Stimulated activated CD8-positive, alpha-beta memory T cell treated with anti-CD3 and anti-CD28 coated beads, Interleukin-15, amount 100 ng/mL, for 1 hour (primary cell): ENCODE data around the gene ZBTB24.
"Not testable (repeated sequence)": the region's sequence is repeated elsewhere in the genome, so short reads cannot be mapped to it uniquely, and the experiment has no call there.

Experiments
- DNase-seq: peaks from one replicate; pipeline ENCODE4 v3.0.0-alpha.2; 2020; ENCODE audit warnings: low read depth

ZBTB24 gene

DNA sequence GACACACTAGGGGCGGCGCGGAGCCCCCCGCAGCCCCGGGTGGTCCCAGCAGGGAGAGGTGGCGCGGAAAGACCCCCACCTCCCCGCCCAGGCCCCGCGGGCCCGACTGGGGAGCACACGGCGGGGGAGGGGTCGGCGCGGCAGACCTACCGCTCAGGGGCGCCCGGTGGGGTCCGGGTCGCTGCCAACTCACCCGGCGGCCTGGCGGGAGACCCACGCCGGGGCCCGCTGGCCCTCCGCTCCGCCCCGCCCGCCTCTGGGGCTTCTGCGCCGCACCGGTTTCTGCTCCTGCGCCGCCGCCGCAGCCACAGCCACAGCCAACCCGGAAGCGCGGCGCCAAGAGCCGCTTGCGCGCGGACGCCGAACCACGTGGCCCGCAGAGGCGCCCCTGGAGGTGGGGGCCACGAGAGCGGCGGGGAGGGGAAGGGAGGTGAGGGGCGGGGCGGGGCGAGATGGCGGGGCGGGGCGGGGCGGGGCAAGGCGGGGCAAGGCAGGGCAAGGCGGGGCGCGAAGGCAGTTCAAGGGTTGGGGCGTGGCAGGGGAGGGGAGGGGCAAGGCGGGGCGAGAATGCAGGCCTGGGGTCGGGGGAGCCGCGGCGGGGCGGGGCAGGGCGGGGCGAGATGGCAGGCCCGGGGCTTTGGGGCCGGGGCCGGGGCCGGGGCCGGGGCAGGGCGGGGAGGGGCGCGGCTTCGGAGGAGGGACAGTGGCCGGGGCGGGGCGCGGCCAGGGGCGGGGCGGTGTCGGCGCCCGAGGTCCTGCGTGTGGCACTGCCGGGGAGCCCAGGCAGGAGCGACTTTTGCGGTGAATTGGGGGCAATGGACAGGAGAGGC lies at the start of gene ZBTB24:
Gene ZBTB24 (minus strand): TSS at position 315 of the 830 bp plus-strand sequence. CDS start 1,193 bp downstream, outside the sequence.
- peak; percentile 70 for DNase-seq

GRCh38 chr6:109531446-109531845 lies 48.4 kb upstream of the ZBTB24 start:
- DNase-seq: no peak

- DNase-seq: no peak
These were observed 45.0 kb upstream of the ZBTB24 start for GRCh38 chr6:109527989-109528388.

GRCh38 chr6:109526905-109527628 lies 44.0 kb upstream of the ZBTB24 start:
- DNase-seq: peak; percentile 16

GRCh38 chr6:109524129-109524528 lies 41.1 kb upstream of the ZBTB24 start:
- no peak for DNase-seq

DNA sequence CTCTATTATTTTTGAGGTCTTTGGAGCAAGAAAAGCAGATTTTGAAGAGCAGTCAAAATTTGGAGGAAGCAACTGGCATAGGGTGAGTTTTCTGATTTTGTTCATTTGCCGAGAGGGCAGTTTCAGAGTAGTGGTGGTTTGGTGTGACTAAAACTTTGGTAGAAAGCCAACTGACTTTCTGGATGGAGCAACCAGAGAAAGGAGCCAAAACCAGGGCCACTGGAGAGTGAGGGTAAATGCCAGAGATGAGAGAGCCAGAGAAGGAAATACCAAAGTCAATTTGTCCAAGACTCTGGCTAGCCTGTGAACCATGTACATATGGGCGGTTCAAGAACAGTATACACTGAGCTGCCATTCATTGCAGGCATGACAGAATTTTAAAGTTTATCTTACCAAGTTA lies 40.5 kb upstream of the ZBTB24 start:
- DNase-seq: no peak

- no peak for DNase-seq
These were observed 38.1 kb upstream of the ZBTB24 start for GRCh38 chr6:109521080-109521479.

- not testable (repeated sequence) for DNase-seq
These were observed 36.6 kb upstream of the ZBTB24 start for GRCh38 chr6:109519647-109520046.

- DNase-seq: no peak
These were observed 33.9 kb upstream of the ZBTB24 start for GRCh38 chr6:109516929-109517328.

- no peak for DNase-seq
These were observed 32.9 kb upstream of the ZBTB24 start for GRCh38 chr6:109515781-109516409.

DNA sequence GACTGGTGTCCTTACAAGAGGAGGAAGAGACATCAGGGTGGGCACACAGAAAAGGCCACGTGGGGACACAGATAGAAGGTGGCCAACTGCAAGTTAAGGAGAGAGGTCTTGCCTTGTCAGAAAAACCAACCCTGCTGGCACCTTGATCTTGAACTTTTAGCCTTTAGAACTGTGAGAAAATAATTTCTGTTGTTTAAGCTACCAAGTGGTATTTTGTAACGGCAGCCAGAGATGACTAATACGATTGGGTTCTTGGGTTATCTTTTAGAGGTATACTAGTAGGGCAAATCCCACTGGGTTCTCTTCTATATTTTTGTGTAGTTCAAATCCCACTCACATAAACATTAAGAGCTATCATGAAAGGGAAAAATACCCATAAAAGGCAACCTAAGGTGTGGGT lies 31.9 kb upstream of the ZBTB24 start:
- DNase-seq: no peak

- DNase-seq: no peak
These were observed 30.6 kb upstream of the ZBTB24 start for GRCh38 chr6:109513571-109514071.

DNA sequence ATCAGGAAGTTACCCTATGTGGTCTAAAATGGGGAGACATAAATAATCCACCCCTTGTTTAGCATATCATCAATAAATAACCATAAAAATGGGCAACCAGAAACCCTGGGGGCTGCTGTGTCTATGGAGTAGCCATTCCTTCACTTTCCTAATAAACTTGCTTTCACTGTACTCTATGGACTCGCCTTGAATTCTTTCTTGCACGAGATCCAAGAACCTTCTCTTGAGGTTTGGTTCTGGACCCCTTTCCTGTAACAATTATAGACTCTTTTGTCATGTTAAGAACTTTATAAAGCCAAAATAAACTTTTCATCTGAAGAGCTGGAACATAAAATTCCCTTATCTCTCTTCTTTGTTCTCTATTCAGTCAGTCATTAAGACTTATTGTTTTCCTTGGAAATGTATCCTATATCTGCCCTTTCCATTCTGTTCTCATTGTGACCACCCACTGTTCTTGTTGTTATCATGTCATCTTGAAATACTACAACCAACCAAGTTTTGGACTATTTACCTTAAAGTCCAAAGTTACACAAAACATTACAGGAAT lies 29.3 kb upstream of the ZBTB24 start:
- no peak for DNase-seq

GRCh38 chr6:109511832-109512231 lies 28.8 kb upstream of the ZBTB24 start:
- no peak for DNase-seq

- no peak for DNase-seq
These were observed 27.3 kb upstream of the ZBTB24 start for GRCh38 chr6:109510358-109510757.

GRCh38 chr6:109508166-109508860 lies 25.3 kb upstream of the ZBTB24 start:
- DNase-seq: no peak

GRCh38 chr6:109507490-109508072 lies 24.6 kb upstream of the ZBTB24 start:
- DNase-seq: no peak

DNA sequence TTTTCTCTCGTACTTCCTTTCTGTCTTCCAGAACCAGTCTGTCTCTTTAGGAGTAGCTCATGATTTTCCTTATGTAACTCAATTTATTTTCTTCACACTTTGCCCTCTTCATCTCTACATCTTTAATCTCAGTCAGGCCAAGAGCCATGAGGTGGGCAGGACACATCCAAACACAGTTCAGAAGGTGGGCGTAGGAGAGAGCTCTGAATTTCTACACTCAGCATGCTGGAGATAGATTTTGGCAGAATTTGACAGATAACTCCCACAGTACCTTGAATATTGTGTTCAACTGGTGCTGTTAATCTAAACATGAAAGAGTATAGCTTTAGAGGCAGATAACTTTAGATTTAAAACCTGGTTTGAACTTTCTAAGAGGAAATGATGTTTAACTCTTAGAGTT lies 23.8 kb upstream of the ZBTB24 start:
- no peak for DNase-seq

DNA sequence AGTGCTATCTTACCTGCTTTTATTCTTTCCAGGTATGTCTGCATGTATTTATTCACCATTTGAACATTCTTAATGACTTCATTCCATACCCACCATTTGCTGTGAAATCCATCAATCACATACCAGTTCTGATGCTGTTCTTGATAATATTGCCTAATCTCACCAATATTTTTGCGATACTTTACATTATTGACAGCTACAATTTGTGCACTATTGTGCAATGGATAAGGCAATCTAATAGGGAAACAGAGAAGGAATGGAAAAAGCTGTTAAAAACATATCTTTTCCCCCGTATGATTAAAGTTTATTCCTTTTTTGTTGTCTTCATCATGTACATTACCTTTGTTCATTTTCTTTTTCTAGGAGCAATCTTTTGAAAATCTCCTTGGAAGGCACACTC lies 23.3 kb upstream of the ZBTB24 start:
- DNase-seq: no peak

DNA sequence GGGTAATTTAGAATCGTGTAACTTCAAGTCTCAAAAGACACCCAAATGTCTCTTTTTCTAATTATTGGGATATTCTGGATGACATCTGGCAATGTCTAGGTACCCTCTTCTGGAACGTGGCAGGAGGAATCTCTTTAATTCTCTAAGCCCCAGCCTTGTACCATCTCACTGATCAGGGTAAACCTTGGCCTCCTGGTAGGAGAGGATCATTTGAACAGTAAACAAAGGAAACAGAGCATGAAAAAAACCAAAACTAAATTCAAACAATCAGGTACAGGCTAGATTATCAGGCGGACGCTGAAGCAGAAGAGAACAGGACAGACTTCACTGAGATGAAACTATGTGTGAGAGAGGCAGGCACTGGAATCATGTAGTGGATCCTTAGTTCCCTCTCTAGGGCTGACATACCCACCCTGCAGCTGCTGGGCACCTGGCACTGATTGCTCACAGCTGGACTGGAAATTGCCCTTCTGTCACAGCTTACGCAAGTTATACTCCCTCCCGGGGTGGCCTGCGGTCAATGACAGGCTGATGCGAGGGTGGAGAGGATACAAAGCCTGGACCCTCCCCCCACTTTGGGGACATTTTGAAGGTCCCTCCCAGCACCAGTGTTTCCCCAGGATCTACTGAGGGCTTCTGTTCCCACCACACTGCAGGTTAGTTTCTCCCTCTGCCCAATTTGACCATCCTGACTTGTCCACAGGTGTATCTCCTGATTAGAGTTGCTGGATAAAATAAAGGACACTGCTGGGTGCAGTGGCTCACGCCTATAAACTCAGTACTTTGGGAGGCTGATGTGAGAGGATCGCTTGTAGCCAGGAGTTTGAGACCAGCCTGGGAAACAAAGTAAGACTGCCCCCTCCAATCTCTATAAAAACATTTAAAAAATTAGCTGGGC lies 20.6 kb upstream of the ZBTB24 start:
- DNase-seq: no peak
